Left cardiac atrium (tissue), 4 donors: ENCODE results near the gene ITM2B. TPM values are rescaled to one million over a fixed set of nuclear protein-coding genes. Genes with fewer than 3 reads are reported as not detected.

ENCODE experiments used
- ATAC-seq, 2 donors: fragments of 200-7000 bp; cut with Tn5 transposase; one replicate each; pipeline ENCODE4 v1.9.1; 2020; ENCODE audit warnings: mild to moderate bottlenecking in 2 of 2, moderate library complexity in 2 of 2
- DNase-seq: peaks from one replicate; pipeline ENCODE4 v3.0.0-alpha.2; 2020
- intact Hi-C, 2 donors: fragments of 100-400 bp; cut with DNase I; formaldehyde crosslinking; loops; one replicate each; pipeline versions ENCODE4 v1.14.1 to v1.15.1; 2022 to 2023
- total RNA-seq, 2 donors: library from RNA; stranded (reverse); fragmentation: NEBNext Ultra II Directional; extraction: Animal tissue kit (Norgen Biotek cat#: 25700); gene quantifications; one replicate each; pipeline ENCODE4 v1.2.1, GENCODE V29; 2021
- donor health status: DM: no; HTN: yes; CAD: no.
- donor health status: DM: no; HTN: yes; CAD: no; lungs with severe emphysema.
- donor health status: DM: yes; HTN: yes; CAD: no.
- donor health status: Dilated cardiomyopathy.

ITM2B gene
- total RNA-seq, 2 donors from 2014 or later: 537 to 557 TPM

DNA sequence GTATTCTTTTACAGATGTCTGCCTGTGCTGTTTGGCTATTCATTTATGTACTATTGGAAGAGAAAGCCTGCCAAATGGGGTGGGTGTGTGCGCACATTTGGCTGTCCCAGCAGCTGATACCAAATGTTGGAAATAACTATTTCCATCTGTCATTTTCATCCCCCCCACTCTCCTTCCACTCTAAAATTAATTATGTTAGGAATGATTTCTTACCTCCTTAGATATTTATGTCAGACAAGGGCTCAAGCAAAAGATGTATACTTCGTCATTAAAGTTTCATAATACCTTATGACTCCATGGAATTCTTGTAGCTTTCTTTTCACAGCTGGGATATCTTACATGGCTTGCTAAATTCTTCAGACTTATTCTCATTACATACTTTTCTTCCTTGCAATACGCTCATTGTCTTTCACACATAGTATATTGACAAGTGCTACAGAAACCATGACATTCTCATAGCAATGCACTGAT lies 18.6 kb downstream of the ITM2B start:
- intact Hi-C loops: no loop called here
- ATAC-seq: peak; percentile 48 to 52
- peak; percentile 31 for DNase-seq

DNA sequence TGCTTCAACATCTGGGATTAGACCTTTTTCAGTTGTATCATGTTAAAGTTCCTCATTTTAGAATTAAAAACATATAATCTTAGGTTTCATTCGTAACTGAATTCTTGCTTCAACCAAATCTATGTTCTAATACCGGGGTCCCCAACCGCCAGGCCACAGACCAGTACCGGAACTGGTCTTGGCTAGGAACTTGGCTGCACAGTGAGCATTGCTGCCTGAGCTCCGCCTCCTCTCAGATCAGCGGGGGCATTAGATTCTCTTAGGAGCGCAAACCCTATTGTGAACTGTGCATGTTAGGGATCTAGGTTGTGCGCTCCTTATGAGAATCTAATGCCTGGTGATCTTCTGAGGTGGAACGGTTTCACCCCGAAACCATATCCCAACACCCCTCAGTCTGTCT lies 19.2 kb downstream of the ITM2B start:
- peak; percentile 24 for DNase-seq
- intact Hi-C loops: no loop called here
- peak; percentile 42 to 51 for ATAC-seq

DNA sequence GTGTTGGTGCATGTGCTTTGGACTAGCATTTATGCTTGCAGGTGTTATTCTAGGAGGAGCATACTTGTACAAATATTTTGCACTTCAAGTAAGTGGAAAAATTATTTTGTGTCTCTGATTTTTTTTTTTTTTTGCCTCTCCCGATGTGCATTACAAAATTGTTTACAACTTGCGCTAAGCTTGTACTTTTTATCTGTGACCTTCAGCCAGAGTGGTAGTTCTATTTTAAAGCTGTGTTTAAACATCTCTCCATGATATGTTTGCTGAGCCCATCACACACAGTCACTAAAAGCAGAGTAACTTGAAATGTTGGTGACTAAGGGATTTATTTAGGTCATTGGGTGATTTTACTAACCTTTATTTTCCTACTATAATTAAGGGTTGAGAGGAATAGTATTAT lies 20.8 kb downstream of the ITM2B start:
- DNase-seq: no peak
- no peak for ATAC-seq
- intact Hi-C loops: no loop called here

DNA sequence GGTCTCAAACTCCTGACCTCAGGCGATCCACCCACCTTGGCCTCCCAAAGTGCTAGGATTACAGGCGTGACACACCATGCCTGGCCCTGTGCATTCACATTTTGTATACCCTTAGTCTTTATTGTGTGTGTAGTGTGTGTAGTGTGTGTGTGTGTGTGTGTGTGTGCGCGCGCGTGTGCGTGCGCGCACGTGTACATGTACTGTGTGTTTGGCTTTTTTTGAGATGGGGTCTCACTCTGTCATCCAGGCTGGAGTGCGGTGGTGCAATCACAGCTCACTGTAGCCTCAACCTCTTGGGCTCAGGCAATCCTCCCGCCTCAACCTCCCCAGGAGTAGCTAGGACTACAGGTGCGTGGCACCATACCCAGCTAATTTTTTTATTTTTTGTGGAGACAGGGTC lies 22.1 kb downstream of the ITM2B start:
- ATAC-seq (no peak), DNase-seq (no peak)
- intact Hi-C loops: no loop called here

DNA sequence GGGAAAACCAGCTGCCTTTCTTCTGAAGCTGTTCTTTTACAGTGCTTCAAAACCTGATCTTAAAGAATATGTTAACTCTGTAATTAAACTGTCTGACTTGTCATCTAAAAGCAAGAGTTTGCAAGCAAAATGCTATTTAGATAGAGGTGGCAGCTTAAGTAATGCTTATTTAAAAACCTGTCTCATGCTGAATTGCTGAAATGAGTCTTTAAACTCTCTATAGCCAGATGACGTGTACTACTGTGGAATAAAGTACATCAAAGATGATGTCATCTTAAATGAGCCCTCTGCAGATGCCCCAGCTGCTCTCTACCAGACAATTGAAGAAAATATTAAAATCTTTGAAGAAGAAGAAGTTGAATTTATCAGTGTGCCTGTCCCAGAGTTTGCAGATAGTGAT lies 22.9 kb downstream of the ITM2B start:
- ATAC-seq (no peak), DNase-seq (no peak)
- intact Hi-C loops: no loop called here

DNA sequence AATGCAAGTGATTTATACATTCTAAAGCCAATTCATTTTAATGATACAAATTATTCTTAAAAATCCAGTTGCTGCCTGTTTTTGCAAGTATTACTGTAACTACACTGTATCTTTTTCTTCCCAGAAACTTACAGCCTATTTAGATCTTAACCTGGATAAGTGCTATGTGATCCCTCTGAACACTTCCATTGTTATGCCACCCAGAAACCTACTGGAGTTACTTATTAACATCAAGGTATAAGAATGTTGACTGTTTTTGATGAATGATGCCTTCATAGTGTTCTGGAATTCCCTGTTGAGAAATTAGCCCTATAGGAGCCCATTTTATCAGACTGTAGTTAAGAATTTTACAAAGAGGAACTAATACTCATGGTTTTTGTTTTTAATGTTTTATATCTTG lies 25.0 kb downstream of the ITM2B start:
- intact Hi-C loops: no loop called here
- ATAC-seq: no peak
- DNase-seq: no peak

DNA sequence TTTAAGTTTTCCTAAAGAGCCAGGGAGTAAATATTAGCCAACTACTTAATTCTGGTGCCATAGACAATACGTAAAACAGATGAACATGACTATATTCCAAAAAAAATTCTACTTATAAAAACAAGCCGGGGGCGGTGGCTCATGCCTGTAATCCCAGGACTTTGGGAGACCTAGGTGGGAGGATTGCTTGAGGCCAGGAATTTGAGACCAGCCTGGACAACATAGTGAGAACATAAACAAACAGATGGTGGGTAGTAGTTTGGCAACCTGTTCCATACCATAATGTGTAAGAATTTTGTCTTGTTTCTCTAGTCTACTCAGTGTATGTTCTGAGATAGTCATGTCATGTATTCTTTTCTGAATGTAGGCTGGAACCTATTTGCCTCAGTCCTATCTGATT lies 25.4 kb downstream of the ITM2B start:
- no peak for ATAC-seq
- intact Hi-C loops: no loop called here
- DNase-seq: no peak

DNA sequence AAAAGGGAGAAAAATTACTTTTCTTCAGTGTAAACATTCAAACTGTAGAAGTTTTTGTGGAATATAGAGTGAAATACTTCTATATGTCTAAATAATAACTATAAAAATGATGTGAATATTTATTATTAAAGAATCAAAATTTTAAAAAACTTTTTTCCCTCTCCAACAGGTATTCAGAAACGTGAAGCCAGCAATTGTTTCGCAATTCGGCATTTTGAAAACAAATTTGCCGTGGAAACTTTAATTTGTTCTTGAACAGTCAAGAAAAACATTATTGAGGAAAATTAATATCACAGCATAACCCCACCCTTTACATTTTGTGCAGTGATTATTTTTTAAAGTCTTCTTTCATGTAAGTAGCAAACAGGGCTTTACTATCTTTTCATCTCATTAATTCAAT lies 28.0 kb downstream of the ITM2B start:
- intact Hi-C loops: no loop called here
- no peak for ATAC-seq
- DNase-seq: no peak

DNA sequence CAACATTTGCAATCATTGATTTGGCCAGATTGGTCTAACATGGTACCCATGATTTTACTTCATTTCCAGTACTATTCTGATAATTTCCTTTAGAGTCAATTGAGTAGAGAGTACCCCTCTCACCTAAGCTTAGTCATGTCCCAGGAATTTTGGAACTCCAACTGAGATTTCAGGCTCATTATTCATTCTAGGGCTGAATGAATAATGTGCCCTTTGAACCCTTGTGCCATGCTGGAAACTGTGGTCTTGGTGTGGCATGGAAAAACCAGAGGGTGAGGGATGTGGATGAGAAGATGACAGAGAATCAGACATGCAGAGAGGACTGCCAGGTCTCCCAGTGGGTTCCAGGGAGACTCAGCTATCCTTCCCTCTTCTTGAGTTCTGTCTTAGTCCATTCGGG lies 30.2 kb downstream of the ITM2B start:
- ATAC-seq: no peak
- no peak for DNase-seq
- intact Hi-C loops: no loop called here

DNA sequence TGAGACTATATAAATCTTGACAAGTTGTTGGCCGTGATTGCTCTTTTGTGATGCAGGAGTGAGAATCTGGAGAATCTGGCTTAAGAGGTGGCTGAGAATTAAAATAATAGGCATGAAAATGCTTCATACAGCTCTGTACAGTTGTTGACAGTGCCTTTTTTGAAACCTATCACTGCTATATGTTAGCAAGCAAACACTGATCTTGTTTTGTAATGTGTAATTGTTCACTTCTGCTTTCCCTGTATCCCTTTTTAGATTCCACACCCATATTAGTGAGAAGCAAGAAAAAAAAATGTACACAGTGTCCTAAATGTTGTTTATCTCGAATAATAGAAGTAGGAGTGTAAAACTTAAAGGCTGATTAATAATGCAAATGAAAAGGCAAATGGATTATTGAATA lies 31.1 kb downstream of the ITM2B start:
- no peak for DNase-seq
- no peak for ATAC-seq
- intact Hi-C loops: no loop called here

DNA sequence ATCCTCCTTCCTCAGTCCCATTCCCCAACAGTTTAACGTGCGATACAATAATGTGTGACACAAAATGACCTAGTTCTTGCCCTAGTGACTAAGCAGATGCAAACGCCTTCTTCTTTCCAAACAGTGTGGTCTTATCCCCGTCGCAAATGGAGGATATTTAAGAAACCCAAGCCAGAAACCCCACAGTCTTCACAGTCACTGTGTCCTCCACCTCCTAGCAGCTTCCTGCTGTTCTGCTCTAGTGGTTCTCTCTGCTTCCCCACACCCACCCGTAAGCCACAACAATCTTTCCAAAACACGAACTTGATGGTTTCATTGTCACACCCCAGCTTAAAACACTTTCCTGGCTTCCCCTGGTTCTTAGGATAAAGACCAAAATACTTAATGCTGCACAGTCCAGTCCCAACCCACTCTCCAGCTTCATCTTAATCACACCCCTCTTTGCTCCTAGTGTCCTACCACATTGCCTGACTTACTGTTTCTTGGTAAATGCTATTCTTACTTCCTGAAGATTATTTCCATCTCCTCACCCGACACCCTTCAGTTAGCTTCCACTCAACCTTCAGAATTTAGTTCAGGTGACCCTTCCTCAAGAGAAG lies 32.3 kb downstream of the ITM2B start:
- intact Hi-C loops: no loop called here
- no peak for DNase-seq
- ATAC-seq: no peak

DNA sequence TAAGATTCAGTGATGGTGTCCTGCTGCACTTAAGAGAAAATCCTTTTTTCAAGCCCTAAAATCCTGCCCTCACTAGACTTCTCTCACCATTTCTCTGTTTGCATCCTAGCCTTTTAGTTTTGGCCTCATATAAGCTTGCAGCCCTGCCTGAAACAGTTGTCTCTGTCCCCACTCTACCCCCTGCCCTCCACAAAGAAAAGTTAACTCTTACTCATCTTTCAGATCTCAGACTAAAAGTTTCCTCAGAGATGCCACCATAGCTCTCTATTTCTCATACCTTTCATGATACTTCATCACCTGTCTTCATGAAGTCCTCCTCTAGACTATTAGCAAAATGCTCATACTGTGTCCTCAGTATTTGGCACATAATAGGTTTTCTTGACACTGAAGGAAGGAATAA lies 33.1 kb downstream of the ITM2B start:
- intact Hi-C loops: no loop called here
- no peak for DNase-seq

DNA sequence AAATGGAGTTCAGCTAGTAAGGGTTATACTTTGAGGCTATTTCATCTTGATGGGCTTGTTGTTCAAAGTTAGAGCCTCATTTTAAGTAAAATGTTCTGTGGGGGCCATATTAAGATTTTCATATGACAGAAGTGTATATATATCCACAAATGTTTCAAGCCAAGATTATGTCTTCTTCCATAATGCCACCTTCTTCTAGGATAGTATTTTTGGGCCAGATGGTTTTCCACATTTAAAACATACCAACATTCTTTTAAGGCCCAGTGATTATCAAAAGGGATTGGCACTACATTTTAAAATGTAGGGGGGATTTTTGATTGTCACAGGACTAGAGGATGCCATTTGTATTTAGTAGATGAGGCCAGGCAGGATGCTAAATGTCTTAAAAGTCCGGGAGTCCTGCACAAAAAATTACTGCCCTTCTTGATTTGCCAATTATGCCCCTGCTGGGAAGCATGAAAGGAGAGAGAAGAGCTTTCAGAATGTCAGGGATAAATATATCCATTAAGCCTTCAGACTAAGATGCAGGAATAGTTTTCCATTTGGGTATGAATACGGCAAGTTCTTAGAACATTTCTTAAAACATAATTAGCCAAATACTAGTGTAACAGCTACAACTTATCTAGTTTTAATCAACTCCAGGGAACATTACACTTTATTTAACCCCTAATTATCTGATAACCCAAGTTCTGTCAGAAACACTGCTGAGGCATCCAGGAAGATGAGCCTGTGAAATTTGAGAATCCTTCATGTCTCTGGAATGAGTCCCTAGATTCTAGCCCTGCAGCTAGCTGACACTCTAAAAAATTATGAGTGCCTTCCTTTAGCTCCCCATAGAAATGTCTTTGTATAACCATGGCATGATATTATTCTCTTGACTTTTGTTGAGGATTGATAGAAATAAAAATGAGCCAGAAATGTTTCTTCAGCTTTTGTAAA lies 34.0 kb downstream of the ITM2B start:
- intact Hi-C loops: no loop called here
- ATAC-seq (no peak), DNase-seq (no peak)

More for the DNA sequence above, 33.1 kb downstream of the ITM2B start:
- ATAC-seq: no peak

DNA sequence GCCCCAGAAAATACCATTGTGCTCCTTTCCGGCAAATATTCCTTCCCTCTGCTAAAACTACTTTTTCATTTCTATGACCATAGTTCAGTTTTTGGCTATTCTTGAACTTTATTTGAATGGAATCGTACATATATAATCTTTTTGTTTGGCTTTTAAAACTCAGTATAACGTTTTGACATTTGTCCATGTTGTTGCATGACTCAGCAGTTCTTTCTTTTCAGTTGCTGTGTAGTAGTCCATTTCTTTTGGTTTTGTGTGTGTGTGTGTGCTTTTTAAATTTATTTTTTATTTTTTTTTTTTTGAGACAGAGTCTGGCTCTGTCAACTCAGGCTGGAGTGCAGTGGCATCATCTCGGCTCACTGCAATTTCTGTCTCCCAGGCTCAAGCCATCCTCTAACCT lies 35.0 kb downstream of the ITM2B start:
- ATAC-seq (no peak), DNase-seq (no peak)
- intact Hi-C loops: no loop called here

DNA sequence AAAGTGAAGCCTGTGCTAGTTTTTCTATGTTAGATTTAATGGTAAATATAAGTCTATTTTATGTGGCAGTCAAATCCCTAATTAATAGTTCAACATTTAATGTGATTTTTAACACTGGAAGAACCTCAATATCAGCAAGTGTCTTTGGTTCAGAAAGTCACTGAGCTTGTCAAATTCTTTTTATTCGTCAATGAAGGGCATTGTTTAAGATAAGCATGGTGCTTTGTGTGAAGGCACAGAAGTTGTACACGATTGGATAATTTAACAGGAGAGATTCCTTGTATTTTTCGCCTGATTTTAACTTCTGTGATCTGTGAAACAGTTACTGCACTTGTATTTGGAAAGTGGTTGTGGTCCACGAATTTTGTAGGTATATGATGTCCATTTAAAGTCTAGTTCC lies 40.3 kb downstream of the ITM2B start:
- intact Hi-C loops: no loop called here
- ATAC-seq (no peak), DNase-seq (no peak)

DNA sequence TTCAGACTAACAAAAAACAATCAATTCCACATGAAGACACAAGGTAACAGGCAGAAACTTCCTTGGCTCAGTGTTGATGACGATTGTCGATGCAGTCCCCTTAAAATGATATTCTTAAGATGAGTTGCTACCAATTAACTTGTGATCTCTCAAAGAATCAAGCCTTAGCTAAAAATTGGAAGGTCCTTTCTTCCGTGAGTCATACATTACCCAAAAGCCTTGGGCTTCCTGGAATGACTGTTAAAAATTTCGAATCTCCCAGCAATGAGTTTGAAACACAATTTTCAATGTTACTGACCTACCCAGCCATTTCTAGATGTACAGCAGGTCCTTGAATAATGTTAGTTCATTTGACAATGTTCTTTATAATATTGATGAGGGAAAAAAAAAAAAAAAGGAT lies 42.5 kb downstream of the ITM2B start:
- DNase-seq: no peak
- intact Hi-C loops: no loop called here
- ATAC-seq: no peak

DNA sequence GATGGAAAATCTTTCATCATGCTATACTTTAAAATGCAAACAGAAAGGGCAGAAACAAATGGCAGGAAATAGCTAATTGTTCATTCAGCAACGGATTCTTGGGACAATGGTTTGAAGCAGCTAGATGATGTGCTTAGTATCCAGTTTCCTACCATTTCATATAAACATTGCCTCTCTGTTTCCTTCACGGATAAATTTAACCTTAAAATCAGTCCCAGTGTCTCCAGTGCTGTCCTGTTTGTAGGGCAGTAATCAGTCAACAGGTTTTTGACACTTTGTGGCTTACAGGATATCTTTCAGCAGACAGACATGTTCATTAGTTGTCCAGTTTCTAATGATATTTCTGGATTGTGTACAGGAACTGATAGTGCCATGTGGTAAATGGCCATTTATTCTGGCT lies 45.8 kb downstream of the ITM2B start:
- intact Hi-C loops: no loop called here
- ATAC-seq (no peak), DNase-seq (no peak)

DNA sequence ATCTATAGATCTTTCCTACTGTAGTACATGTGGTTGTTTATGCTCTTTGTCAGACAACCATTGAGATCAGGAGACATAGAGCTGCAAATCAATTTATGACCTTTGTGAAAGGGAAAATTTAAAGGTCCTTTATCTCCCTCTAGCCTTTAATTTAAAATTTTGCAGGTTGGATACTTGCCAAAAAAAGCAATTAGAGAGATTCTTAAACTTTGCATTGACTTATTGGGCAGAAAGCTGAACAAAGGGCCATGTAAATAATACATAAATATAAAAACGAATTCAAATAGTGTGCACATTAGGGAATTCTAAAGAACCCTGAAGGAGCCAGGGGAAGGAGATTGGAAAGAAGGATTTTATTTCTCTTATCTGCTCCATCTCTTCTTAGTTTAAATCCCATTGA lies 48.5 kb downstream of the ITM2B start:
- intact Hi-C loops: no loop called here

DNA sequence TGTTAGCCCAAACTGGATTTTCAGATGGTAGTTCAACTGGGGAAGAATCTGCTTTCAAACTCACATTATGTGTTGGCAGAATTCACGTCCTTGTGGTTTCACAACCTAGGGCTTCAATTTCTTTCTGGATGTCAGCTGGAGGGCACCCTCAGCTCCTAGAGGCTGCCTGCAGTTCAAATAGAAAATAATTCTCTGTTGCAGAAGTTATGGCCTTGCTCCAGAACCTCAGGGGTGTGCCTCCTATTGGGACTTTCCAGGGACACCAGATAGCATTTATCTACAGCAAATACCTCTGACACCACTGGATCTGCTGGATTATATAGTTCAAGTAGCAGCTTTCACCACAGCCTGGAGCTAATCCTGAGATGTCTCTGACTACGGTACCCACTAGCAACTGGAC lies 58.7 kb downstream of the ITM2B start:
- ATAC-seq (peak in 1 of 2 donors; percentile 55), DNase-seq (no peak)
- intact Hi-C loops: no loop called here

More for the DNA sequence above, 48.5 kb downstream of the ITM2B start:
- DNase-seq (no peak), ATAC-seq (no peak)

DNA sequence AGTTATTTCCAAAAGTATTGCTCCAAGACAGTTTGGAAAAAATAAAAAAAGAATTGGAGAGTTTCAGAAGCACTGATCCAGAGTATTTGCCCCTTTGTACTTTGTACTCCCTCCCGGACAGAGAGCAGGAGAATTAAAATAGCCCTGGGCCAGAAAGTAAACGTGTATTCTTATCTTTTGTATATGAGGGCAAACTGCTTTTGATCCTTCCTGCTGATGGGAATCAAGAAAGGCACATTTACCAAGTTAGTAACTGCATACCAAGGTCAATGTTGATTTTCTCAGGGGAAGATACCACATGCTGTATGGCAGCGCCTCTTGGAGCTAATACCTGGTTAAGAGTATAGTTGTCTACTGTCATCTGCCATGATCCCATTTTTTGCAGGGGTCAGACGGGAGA lies 59.6 kb downstream of the ITM2B start:
- intact Hi-C loops: no loop called here
- no peak for ATAC-seq
- DNase-seq: no peak

DNA sequence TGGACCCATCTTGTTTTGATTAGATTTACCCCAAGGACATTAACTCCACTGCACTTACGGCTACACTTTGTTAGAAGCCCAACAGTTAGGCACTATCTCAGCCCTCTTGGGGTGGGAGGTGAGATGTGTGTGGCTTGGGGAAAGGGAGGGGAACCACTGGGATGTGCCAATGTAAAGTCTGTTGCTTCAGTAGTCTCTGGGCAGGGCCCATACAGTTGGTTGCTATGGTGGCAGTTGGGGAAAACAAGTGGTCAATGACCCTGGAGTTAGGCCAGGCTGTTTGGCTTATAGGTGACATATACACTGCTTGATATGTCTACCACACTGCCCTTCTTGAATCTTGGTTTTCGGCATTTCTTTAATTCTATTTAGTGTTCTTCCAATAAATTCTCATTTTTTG lies 61.6 kb downstream of the ITM2B start:
- DNase-seq (no peak), ATAC-seq (no peak)
- intact Hi-C loops: no loop called here
